AG08395 (cell line): ENCODE data around the gene RNF31.
"Not testable (repeated sequence)": the region's sequence is repeated elsewhere in the genome, so short reads cannot be mapped to it uniquely, and the experiment has no call there.

Experiments used
- DNase-seq: peaks from one replicate; pipeline ENCODE4 v3.0.0; 2012; ENCODE audit warnings: mixed read lengths, low spot score

Gene RNF31

DNA sequence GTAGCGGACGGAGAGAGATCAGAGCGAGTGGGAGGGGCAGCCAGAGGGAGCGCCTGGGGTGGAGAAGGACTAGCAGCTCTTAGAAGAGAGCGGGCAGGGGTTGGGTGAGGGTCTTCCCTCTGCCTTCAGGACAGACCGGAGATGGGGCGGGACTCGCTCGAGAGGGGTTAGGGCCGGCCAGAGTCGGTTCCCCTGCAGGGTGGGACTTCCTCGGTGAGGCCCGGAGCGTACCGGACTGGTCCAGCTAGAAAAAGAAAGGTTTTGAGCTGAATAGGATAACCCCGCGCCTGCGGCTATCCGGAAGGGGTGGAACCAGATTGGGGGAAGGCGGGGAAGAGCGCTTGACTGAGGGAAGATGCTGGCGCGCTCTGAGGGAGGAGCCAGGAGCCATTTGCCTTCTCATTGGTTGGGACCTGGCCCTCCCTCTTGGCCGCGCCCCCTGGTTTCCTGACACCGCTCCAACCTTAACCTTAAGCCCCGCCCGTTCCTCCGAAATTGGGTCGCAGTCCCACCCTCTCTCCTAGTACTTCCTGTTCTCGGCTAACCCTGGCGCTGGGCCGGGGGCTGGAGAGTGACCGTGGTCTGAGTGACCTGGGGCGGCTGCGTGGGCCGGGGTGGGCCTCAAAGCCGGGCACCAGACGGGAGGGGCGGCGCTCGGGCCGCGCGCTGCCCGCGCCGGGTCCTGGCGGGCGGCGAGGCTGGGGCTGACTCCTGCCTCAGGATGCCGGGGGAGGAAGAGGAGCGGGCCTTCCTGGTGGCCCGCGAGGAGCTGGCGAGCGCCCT is at the start of gene RNF31:
RNF31 (plus strand) TSS at position 521 of the 783 bp plus-strand sequence; CDS start at position 722, 201 bp downstream.
- peak; percentile 97 for DNase-seq

DNA sequence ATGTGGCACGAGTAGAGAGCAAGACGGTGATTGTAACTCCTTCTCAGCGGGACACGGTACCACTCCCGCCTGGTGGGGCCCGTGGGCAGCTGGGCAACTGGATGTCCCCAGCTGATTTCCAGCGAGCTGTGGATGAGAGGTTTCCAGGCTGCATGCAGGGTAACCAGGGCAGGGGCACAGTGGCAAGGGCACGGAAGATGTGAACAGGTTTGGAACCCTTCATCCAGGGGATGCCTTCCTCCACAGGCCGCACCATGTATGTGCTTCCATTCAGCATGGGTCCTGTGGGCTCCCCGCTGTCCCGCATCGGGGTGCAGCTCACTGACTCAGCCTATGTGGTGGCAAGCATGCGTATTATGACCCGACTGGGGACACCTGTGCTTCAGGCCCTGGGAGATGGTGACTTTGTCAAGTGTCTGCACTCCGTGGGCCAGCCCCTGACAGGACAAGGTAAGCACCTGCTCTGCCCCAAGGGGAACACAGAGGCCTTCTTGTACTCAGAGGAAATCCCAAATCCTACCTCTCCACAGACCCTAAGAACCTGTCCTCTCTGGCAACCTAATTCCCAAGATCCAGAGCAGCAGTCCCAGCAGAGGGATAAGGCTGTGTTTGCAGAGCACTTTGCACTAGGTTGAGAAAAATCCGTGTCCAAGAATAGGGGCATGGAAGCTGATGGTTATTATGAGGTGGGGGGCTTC is 48.9 kb upstream of the RNF31 start:
- no peak for DNase-seq

DNA sequence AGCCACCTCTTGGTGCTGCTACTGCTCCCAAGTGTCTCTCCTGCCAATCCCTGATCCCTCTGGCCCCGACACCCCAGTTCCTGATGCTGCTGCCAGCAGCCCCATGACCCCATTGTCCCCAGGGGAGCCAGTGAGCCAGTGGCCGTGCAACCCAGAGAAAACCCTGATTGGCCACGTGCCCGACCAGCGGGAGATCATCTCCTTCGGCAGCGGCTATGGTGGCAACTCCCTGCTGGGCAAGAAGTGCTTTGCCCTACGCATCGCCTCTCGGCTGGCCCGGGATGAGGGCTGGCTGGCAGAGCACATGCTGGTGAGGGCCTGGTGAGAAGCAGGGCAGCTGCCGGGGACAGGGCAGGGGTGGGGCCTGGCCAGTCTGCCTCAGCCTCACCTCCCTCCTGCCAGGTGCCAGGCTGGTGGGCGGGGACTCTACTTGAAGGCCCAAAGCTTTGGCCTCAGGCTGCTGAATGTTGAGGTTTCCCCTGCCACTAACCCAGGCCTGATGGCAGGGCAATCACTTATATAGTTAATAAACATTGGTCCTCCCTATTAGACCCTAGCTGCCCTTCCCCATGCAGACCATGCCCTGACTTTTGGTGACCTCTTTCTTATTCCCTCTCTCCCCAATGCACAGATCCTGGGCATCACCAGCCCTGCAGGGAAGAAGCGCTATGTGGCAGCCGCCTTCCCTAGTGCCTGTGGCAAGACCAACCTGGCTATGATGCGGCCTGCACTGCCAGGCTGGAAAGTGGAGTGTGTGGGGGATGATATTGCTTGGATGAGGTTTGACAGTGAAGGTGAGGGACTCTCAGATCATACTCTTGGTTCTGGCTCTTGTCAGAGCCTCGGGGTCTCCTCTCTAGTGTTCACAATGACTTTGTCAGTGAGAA is 48.1 kb upstream of the RNF31 start:
- DNase-seq: no peak

DNA sequence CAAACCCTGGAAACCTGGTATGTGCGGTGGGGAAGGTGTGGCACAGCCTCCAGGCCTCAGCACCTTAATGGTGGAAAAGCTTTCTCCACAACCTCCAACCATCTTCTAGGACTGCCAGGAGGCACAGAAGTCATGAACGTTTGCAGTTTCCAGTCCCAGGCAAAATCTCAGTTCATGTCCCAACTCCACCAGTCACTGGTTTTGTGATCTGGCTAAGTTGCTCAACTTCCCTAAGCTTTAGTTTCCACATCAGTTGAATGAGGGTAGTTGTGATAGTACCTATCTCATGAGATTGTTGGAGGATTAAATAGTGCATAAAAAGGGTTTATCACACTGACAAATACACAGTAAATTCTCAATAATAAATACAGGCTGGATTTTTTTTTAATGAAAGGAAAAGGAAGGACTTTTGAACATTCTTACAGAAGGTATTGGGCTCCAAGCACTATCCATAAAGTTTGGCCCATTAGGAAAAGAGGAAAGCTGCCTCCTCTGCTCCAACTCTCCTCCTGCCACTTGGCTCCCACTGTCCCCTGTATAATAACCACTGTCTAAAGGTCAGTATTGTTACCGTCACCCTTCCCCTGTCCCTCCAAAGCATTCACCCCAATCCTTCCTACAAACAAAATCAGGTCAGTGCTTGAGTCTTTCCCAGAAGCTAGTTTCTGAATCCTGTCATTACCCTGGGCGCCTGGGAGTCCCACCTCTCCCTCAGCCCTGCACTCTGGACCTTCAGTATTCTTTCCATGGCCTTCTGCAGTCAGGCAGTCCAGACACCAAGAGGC is 46.9 kb upstream of the RNF31 start:
- no peak for DNase-seq

DNA sequence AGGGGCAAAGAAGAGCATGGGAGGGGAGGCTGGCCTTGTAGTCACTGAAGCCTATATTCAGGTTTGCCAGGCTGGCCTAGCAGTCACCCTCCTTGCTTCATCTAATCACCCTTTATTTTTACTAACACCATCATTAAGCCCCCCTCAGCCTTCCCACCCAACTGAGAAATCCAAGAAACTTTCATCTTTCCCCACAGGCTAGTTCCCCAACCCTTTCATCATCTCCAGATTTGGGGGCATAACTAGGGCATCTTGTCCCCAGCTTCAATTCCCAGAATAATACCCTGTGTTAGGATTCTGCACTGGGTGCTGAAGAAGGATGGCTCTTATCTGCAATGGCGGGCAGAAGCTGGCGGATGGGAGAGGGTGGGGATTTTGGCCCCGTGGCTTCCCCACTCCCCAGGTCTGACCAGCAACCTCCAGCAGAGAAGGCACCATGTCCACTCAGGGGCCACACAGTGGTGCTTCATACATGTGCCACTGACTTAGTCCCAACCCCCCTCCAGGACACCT is 46.3 kb upstream of the RNF31 start:
- DNase-seq: no peak

DNA sequence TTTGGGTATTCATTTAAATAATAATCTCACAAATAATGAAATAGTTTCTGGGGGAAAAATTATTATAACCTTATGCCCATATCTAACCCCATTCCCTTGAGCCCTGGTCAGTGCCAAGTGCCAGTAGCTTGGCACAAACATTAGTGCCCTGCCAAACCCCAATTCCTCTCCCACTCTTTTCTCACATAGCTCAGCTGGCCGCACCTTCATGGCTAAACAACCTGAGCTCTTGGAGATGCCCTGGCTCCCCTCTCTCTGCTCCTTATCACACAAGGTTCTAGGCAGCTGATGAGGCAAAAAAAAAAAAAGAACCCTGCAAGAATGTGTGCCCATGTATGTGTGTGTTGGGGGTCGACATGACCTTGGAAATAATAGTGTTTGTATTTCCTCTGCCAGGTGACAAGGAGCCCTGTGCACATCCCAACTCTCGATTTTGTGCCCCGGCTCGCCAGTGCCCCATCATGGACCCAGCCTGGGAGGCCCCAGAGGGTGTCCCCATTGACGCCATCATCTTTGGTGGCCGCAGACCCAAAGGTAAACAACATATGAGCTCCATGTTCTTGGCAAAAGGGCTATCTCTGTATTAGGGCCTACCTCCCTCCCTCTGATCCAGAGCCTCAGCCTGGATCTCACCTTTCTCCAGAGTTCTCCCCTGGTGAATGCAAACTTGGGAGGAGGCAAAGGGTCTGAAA is 44.8 kb upstream of the RNF31 start:
- no peak for DNase-seq

DNA sequence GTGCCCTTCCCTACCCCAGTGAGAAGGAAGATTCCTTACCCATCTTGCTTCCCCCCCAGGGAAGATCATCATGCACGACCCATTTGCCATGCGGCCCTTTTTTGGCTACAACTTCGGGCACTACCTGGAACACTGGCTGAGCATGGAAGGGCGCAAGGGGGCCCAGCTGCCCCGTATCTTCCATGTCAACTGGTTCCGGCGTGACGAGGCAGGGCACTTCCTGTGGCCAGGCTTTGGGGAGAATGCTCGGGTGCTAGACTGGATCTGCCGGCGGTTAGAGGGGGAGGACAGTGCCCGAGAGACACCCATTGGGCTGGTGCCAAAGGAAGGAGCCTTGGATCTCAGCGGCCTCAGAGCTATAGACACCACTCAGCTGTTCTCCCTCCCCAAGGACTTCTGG is 43.8 kb upstream of the RNF31 start:
- DNase-seq: no peak

DNA sequence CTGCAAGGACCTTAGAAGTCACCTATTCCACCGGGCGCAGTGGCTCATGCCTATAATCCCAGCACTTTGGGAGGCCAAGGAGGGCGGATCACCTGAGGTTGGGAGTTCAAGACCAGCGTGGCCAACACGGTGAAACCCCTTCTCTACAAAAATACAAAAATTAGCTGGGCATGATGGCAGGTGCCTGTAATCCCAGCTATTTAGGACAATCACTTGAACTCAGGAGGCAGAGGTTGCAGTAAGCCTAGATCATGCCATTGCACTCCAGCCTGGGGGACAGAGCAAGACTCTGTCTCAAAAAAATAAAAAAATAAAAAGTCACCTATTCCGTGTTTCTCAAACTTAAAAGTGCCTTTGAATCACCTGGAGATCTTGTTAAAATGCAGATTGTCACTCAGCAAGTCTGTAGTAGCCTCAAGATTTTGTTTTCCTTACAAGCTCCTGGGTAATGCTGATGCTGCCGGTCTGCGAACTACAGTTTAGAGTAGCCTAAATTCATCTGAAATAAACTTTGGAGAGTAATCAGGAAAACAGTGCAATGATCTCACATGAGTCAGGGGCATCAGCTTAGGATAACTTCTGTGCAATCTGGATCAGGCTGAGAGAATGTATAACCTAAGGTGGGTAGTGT is 41.6 kb upstream of the RNF31 start:
- DNase-seq: not testable (repeated sequence)

DNA sequence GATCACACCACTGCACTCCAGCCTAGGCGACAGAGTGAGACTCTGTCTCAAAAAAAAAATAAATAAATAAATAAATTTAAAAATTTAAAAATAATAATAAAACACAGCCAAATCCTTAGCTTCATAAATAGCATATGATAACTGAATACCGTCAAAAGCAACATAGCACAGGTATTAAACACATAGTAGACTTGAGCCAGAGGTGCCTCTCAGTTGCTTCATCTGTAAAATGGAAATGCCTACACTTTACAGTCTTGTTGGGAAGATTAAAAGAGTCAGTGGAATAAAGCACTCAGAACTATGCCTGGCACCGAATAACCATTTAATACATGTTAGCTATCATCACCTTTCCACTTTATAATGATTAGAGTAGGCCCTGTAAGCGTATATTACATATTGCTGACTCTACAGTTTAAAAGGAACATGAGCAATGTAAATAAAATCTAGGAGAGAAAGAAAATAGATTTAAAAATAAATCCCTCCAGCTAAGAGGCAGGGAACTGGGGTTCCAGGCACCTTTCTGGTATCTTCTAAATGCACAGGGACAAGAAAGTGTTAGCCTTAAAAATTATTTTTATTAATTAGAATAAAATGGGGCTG is 40.5 kb upstream of the RNF31 start:
- no peak for DNase-seq

DNA sequence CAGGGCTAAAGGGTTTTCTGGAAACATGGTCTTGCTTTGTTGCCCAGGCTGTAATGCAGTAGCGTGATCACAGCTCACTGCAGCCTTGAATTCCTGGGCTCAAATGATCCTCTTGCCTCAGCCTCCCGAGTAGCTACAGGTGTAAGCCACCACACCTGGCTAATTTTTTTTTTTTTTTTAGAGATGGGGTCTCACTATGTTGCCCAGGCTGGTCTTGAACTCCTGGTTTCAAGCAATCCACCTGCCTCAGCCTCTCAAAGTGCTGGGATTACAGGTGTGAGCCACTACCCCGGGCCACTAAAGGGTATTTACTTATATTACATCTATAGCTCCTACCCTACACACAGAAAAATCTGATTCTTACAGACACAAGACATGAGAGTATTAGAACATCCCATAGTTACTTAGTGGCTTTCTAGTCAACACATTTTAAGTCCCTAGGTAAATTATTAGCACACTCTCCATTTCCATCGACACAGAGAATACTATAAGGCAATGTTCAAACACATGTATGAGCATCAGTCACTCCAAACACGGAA is 38.9 kb upstream of the RNF31 start:
- DNase-seq: no peak

DNA sequence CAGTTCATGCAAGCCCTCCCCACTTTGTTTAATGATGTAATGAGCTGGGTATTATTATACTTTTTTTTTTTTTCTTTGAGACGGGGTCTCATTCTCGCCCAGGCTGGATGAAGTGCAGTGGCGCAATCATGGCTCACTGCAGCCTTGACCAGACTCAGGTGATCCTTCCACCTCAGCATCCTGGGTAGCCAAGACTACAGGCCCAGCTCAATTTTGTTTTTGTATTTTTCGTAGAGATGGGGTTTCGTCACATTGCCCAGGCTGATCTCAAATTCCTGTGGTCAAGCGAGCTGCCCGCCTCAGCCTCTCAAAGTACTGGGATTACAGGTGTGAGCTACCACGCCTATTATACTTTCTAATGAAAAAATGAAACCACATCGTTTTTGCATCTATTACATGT is 37.2 kb upstream of the RNF31 start:
- no peak for DNase-seq

DNA sequence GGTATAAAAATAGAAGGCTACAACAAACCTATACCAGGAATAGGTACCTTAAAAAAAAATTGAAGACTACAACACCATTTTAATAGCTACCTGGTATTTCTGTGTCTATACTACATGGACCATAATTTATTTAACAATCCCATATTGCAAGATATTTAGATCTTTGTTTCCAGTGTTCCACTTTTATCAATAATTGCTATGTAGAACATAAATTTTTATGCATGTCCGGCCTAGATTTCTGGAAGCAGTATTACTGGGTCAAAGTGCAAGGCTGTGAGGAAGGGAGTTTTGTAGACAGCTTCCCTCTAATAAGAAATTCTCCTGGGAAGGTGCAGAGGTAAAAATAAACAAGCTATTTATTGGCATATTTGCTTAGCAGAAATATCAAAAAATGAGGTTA is 36.8 kb upstream of the RNF31 start:
- no peak for DNase-seq

DNA sequence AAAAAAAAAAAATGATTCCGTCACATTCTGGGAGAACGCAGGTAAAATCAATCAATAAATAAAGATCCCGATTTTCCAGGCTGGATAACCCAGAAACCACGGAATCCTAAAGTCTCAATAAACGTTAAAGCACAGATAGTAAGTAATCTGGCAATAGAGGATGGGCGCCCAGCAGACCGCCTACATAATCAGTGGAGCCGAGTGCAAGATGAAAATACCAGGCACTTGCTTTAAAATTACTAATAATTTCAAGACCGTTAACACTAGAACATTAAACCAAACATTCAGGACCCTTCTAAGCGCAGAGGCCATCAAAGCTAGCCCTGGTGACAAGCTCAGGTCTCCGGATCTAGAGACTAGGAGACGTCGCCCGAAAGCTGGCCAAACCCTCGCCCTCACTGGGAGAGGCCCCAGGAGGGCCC is 33.9 kb upstream of the RNF31 start:
- DNase-seq: no peak

DNA sequence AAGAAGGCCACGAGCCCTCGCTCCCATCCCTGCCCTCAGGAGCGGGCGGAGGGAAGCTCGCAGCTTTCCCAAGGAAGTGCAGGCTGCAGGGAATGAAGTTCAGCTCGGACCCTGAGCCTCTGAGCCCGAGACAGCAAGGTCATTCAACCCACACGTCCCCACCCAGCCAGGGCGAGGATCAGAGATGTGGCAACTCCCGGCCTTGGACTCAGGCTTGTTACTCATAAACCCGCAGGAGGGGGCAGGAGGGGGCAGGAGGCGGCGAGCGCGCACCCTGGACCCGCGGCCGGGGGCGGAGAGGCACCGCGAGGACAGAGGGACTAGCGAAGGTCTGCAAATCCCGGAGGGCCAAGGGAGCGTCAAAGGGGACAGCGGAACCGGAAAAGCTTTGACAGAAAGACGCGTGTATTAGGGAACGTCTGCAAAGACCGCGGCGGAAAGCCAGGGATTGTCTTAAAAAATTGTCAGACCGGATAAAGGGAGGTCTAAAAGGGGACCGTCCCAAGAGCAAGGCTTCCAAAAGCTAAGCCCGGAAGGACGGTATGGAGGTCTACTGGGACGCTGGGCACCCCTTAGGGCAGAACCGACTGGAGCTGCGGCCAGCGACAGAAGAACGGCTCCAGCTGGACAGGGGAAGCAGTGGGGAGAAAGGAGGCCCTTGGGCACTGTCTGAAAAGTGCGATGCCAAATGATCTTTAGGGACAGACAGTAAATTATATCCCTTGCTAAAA is 33.3 kb upstream of the RNF31 start:
- peak; percentile 81 for DNase-seq

DNA sequence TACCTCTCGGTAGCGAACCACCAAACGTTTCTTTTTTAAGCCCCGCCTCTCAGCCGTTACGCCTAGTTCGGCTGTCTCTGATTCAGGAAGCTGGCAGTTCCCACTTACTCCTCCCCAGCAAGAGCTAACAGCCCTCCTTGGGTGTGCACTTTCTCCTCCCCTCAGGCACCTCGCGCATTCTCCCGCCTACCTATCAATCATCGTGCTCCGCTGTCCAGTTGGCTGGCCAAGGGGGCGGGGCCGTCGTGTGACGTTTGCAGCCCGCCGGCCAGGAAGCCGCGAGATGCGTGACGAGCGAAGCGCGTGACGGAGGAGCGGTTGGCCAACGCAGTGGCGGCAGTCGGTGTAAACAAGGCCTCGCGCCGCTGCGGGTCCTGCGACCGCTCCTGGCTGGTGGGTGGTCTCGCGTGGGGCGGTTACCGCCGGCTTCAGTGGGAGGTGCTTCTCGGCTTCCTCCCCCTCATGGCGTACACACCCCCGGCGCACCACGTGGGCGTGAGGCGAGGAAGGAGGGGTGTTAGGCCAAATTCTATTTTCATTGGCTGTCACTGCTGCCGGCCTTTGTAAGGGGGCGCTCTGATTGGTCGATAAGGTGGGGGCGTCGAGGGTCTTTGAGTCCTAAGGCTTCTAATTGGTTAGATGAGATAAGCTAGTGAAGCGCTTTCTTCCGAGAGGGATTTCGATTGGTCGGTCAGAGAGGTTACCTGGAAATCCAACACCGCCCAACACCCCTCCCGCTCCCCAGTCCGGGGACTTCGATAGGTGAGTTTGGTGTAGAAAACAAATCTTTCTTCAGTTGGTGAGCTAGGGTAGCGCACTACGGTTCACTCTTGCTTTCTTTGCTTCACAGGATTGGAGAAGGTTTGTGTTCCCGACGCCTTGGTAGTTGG is 32.5 kb upstream of the RNF31 start, which contains the start of the genes DCAF11 and NRL:
DCAF11 (plus strand) TSS at position 246 of the 890 bp plus-strand sequence. CDS start 818 bp downstream, outside the sequence.
NRL (minus strand) TSS at position 418 of the 890 bp plus-strand sequence. CDS start 32,101 bp downstream, outside the sequence.
- DNase-seq: peak; percentile 99

DNA sequence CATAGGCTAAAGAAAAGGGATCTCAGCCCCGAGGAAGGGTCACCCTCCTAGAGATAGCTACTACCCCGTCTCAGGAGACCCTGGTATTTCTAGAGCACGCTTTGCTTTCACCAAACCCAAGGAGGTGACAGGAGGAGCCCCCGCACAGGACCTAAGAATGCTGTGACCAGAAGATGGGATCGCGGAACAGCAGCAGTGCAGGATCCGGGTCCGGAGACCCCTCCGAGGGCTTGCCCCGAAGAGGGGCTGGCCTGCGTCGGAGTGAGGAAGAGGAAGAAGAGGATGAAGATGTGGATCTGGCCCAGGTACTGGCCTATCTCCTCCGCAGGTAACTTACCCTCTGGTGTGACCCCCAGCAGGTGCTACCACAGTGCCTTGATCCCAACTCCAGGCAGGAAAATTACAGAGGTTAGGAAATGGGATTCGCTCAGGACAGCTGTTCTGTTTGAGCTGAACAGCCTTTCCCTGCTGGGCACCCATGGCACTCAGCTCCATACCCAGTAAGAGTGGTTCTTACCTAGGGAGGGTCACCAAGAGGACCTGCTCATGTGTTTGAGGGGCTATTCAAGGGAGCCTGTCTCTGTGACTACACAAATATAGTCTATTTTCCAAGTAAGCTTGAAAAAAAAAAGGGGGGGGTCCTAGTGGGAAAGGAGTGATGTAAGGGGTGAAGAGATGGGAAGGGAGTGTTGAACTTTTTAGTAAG is 31.7 kb upstream of the RNF31 start:
- DNase-seq: no peak
